HEK293T (cell line): ENCODE measurements around the gene CRYL1.

Source experiments
- CTCF ChIA-PET: fragments of 350-600 bp; formaldehyde crosslinking; extraction: SDS; loops from one replicate; lab custom pipeline; 2021; ENCODE audit warnings: antibody characterized with exemption, inconsistent platforms; lab: Yijun Ruan, JAX
- POLR2A ChIA-PET: fragments of 350-600 bp; formaldehyde crosslinking; extraction: SDS; loops from one replicate; lab custom pipeline; 2020; ENCODE audit warnings: antibody characterized with exemption, inconsistent platforms; lab: Yijun Ruan, JAX
- DNase-seq: peaks from one replicate; pipeline ENCODE4 v3.0.0; 2012; ENCODE audit warnings: mixed read lengths; ENCODE audit errors: extremely low spot score
- ARNT ChIP-seq: fragments of 450-650 bp; IDR thresholded peaks from 2 replicates; pipeline ENCODE4 v1.6.1; 2017; ENCODE audit warnings: mild to moderate bottlenecking
- BHLHE40 ChIP-seq: fragments of 450-650 bp; IDR thresholded peaks from 2 replicates; pipeline ENCODE4 v1.6.1; 2016; ENCODE audit warnings: mild to moderate bottlenecking, moderate library complexity, borderline replicate concordance
- CTBP1 ChIP-seq: fragments of 450-650 bp; IDR thresholded peaks from 2 replicates; pipeline ENCODE4 v1.6.1; 2016; ENCODE audit warnings: borderline replicate concordance
- ELF4 ChIP-seq: fragments of 450-650 bp; IDR thresholded peaks from 2 replicates; pipeline ENCODE4 v1.6.1; 2017; ENCODE audit warnings: antibody characterized with exemption
- FOXA1 ChIP-seq: fragments of 450-650 bp; IDR thresholded peaks from 2 replicates; pipeline ENCODE4 v1.6.1; 2016; ENCODE audit warnings: mild to moderate bottlenecking
- FOXK2 ChIP-seq: fragments of 450-650 bp; IDR thresholded peaks from 2 replicates; pipeline ENCODE4 v1.6.1; 2016; ENCODE audit warnings: mild to moderate bottlenecking
- FOXM1 ChIP-seq: fragments of 450-650 bp; IDR thresholded peaks from 2 replicates; pipeline ENCODE4 v1.6.1; 2017; ENCODE audit warnings: mild to moderate bottlenecking, borderline replicate concordance
- HDGF ChIP-seq: fragments of 450-650 bp; IDR thresholded peaks from 2 replicates; pipeline ENCODE4 v1.6.1; 2017; ENCODE audit warnings: antibody characterized with exemption, borderline replicate concordance
- L3MBTL2 ChIP-seq: fragments of 450-650 bp; conservative IDR thresholded peaks from 2 replicates; pipeline ENCODE4 v1.6.1; 2016; ENCODE audit warnings: mild to moderate bottlenecking
- LEF1 ChIP-seq: fragments of 450-650 bp; IDR thresholded peaks from 2 replicates; pipeline ENCODE4 v1.6.1; 2017; ENCODE audit warnings: mild to moderate bottlenecking, borderline replicate concordance
- NFRKB ChIP-seq: fragments of 450-650 bp; IDR thresholded peaks from 2 replicates; pipeline ENCODE4 v1.6.1; 2016; ENCODE audit warnings: mild to moderate bottlenecking, moderate library complexity
- SP1 ChIP-seq: fragments of 450-650 bp; IDR thresholded peaks from 2 replicates; pipeline ENCODE4 v1.6.1; 2017
- SUZ12 ChIP-seq: fragments of 450-650 bp; IDR thresholded peaks from 2 replicates; pipeline ENCODE4 v1.6.1; 2016; ENCODE audit warnings: mild to moderate bottlenecking
- TARDBP ChIP-seq: fragments of 450-650 bp; IDR thresholded peaks from 2 replicates; pipeline ENCODE4 v1.6.1; 2016
- ZNF384 ChIP-seq: fragments of 450-650 bp; IDR thresholded peaks from 2 replicates; pipeline ENCODE4 v1.6.1; 2016
- TF ChIP-seq, protein P1 (sequence below): fragments of 450-650 bp; IDR thresholded peaks from 2 replicates; pipeline ENCODE4 v1.6.1; 2016

CRYL1 gene

GRCh38 chr13:20544201-20544923 lies 18.7 kb upstream of the CRYL1 start:
- CTCF ChIA-PET, result no interaction called here
- POLR2A ChIA-PET, result no interaction called here
- TF ChIP-seq FOXA1 (no peak), TARDBP (no peak), FOXK2 (no peak), ELF4 (no peak), HDGF (no peak), NFRKB (no peak), LEF1 (no peak), SP1 (no peak), ARNT (no peak), SUZ12 (no peak), CTBP1 (no peak), ZNF384 (no peak), FOXM1 (no peak), L3MBTL2 (no peak), BHLHE40 (no peak)
- TF ChIP-seq, protein P1, sequence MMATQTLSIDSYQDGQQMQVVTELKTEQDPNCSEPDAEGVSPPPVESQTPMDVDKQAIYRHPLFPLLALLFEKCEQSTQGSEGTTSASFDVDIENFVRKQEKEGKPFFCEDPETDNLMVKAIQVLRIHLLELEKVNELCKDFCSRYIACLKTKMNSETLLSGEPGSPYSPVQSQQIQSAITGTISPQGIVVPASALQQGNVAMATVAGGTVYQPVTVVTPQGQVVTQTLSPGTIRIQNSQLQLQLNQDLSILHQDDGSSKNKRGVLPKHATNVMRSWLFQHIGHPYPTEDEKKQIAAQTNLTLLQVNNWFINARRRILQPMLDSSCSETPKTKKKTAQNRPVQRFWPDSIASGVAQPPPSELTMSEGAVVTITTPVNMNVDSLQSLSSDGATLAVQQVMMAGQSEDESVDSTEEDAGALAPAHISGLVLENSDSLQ, result no peak
- DNase-seq, result no peak

- TF ChIP-seq FOXA1 (no peak), ELF4 (no peak), HDGF (no peak), LEF1 (no peak)
- TF ChIP-seq, protein P1, result no peak
- DNase-seq, result no peak
- CTCF ChIA-PET, result no interaction called here
- POLR2A ChIA-PET, result no interaction called here
Observed at GRCh38 chr13:20536992-20537391, 11.3 kb upstream of the CRYL1 start.

GRCh38 chr13:20534038-20534608 lies 8.5 kb upstream of the CRYL1 start:
- TF ChIP-seq BHLHE40 (no peak), CTBP1 (no peak), FOXA1 (no peak), SUZ12 (no peak), LEF1 (no peak), NFRKB (no peak), ARNT (no peak), HDGF (no peak), FOXM1 (no peak), SP1 (no peak), FOXK2 (no peak), L3MBTL2 (no peak), ZNF384 (no peak), ELF4 (no peak), TARDBP (no peak)
- TF ChIP-seq, protein P1, result no peak
- no peak for DNase-seq
- POLR2A ChIA-PET, result no interaction called here
- CTCF ChIA-PET, result interaction anchor here (0.6 kb wide), 1 partner anchor 390 kb away, joined by 6 read pairs; no protein-coding TSS in a partner anchor

- CTCF ChIA-PET, result no interaction called here
- no peak for DNase-seq
- POLR2A ChIA-PET, result no interaction called here
- TF ChIP-seq ZNF384 (no peak), FOXK2 (no peak), LEF1 (no peak), CTBP1 (no peak), ELF4 (no peak), TARDBP (no peak), FOXM1 (no peak), FOXA1 (no peak)
Observed at GRCh38 chr13:20528452-20528851, 2.8 kb upstream of the CRYL1 start.

GRCh38 chr13:20526664-20527063 lies 1.0 kb upstream of the CRYL1 start:
- no peak for DNase-seq
- CTCF ChIA-PET, result no interaction called here
- TF ChIP-seq, protein P1, result no peak
- TF ChIP-seq FOXK2 (no peak), NFRKB (no peak), ARNT (no peak), L3MBTL2 (no peak), ELF4 (no peak), SUZ12 (no peak), SP1 (no peak), LEF1 (no peak)
- POLR2A ChIA-PET, result interaction anchor here (0.6 to 0.8 kb wide), 2 partner anchors 21 to 247 kb away, joined by 3 read pairs; partner anchors contain the start of gene EEF1AKMT1
